Measurements from ENCODE around the gene GLI2. TPM values are rescaled to one million over a fixed set of nuclear protein-coding genes. Genes with fewer than 3 reads are reported as not detected.

The GLI2 gene
- total and polyA plus RNA-seq, 9 of the 15 experiments (the other 6 are each of a cell fraction or from before 2014, with no cell fraction given), result 0.24 TPM; not detected in 8

- H3K27me3 ChIP-seq (ENCODE audit: control insufficient read depth in 2 of 2, insufficient read depth in 2 of 2, low read length in 2 of 2), result peaks cover 13 to 47% of the 10 kb centered on the region in 2 experiments; a peak in 4 of 5 replicates
- 3% methylated on average over 13 of the region's 13 CpGs for WGBS (ENCODE audit: insufficient coverage, low coverage, missing lambda C conversion rate)
- FAIRE-seq, result no peak
- no peaks in the 10 kb centered on the region; the same call in 1 of the 2 replicates for H4K20me1 ChIP-seq (replicated peaks; ENCODE audit: control insufficient read depth, insufficient read depth, low read length)
- DNase-seq (ENCODE audit: extremely low read depth in 1 of 4, low spot score in 3 of 4), result no peak
- CTCF ChIA-PET (ENCODE audit: low intra/inter-chr PET ratio), result no interaction called here
- no peak overlapping the region for H3K9ac ChIP-seq (ENCODE audit: insufficient read depth in 1 of 2, low read depth in 2 of 2, low read length in 2 of 2)
- no peaks in the 10 kb centered on the region for H3K9me1 ChIP-seq (ENCODE audit: control insufficient read depth, insufficient read depth, low read length)
- no peaks in the 10 kb centered on the region for H3K9me3 ChIP-seq (replicated peaks; ENCODE audit: control insufficient read depth, insufficient read depth, low read depth, low read length)
- intact Hi-C loops (cut with micrococcal nuclease), result no loop called here
- BruUV-seq (replicated peaks), result no TSS peak
- H3K36me3 ChIP-seq (ENCODE audit: control insufficient read depth, insufficient read depth, low read length), result no peaks in the 10 kb centered on the region
- in situ Hi-C loops (cut with MboI), result no loop called here
- TF ChIP-seq, protein P1, sequence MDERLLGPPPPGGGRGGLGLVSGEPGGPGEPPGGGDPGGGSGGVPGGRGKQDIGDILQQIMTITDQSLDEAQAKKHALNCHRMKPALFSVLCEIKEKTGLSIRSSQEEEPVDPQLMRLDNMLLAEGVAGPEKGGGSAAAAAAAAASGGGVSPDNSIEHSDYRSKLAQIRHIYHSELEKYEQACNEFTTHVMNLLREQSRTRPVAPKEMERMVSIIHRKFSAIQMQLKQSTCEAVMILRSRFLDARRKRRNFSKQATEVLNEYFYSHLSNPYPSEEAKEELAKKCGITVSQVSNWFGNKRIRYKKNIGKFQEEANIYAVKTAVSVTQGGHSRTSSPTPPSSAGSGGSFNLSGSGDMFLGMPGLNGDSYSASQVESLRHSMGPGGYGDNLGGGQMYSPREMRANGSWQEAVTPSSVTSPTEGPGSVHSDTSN (CRISPR knock-in tag; IDR thresholded peaks at IDR 0.05; ENCODE audit: low read depth), result no peak
- TF ChIP-seq, protein P1 (tag; conservative IDR thresholded peaks at IDR 0.05; ENCODE audit: low read depth), result no peak
- TF ChIP-seq ZNF165 (CRISPR knock-in tag; IDR thresholded peaks at IDR 0.05; ENCODE audit: borderline replicate concordance), result no peak
- no peak for TF ChIP-seq POLR3A (IDR thresholded peaks at IDR 0.05; ENCODE audit: borderline replicate concordance, extremely low read depth, insufficient read depth, insufficient read length)
- no peak for TF ChIP-seq PTRF (tag; IDR thresholded peaks at IDR 0.05)
- TF ChIP-seq, protein P2, sequence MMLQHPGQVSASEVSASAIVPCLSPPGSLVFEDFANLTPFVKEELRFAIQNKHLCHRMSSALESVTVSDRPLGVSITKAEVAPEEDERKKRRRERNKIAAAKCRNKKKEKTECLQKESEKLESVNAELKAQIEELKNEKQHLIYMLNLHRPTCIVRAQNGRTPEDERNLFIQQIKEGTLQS (IDR thresholded peaks at IDR 0.05), result no peak
- TF ChIP-seq, protein P2 (CRISPR knock-in tag; conservative IDR thresholded peaks at IDR 0.05), result no peak
- TF ChIP-seq MCM7 (IDR thresholded peaks at IDR 0.05), result no peak
- TF ChIP-seq RNF2 (IDR thresholded peaks at IDR 0.05), result no peak
- no peak for TF ChIP-seq ILF3 (IDR thresholded peaks at IDR 0.05; ENCODE audit: borderline replicate concordance)
- TF ChIP-seq RUNX1 (IDR thresholded peaks at IDR 0.05; ENCODE audit: low read depth), result no peak
- H3K4me2 ChIP-seq (ENCODE audit: insufficient read depth, low read length), result no peak overlapping the region
- H2AFZ ChIP-seq (ENCODE audit: low read depth, low read length), result no peak overlapping the region
- POLR2A ChIA-PET, result no interaction called here
- no peak overlapping the region for H3K27ac ChIP-seq (ENCODE audit: extremely low read depth, low read depth, low read length)
- no peak for ATAC-seq
- no peaks in the 10 kb centered on the region for H3K79me2 ChIP-seq (ENCODE audit: control insufficient read depth, insufficient read depth, low read length)
- H3K4me1 ChIP-seq (replicated peaks in 1 of 2; ENCODE audit: control insufficient read depth in 2 of 2, insufficient read depth in 2 of 2, low read length in 2 of 2), result no peaks in the 10 kb centered on the region; a peak in 1 of 5 replicates
- H3K4me3 ChIP-seq, result no peak overlapping the region
Observed at GRCh38 chr2:120702801-120703200, 32.9 kb upstream of the GLI2 start.

Data from K562 (cell line).